Measurements from ENCODE around the gene ANKRD10.
"Not testable (repeated sequence)": the region's sequence is repeated elsewhere in the genome, so short reads cannot be mapped to it uniquely, and the experiment has no call there.

Gene ANKRD10

DNA sequence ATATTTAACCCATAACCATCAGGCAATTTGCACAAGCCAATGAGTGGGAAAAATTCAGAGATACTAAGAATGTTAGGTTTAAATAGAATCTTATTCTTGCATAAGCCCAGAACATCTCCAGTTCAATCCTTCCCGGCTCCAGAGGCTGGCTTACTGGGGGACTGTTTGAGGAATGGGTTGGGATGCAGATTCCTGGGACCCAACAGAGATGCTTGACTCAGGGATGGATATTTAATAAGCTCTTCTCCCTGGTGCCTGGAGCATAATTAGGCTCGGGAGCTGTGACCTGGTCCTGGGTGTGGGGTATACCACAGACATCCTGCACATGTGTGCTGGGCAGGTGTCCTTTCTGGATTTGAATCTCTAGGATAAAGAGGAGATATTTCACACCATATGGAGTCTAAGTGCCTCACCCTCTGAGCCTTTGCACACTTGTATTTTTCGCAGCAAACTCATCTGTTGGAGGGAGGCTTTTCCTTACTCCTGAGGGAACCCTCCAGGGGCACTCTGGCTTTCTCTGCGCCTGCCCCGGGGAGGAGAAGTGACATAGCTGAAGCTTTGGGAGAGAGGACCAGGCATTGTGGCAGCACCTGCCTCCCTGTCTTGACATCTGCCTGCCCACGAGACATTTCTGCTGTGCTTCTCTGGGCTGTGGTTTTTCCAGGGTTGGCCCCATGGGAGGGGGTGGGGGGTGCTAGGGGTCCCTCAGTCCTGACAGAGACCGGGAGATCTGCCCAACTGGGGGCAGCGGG lies 36.1 kb upstream of the ANKRD10 start:
- H3K4me3 ChIP-seq (ENCODE audit: low read length): no peak overlapping the region
- TF ChIP-seq ZNF274 (IDR thresholded peaks at IDR 0.05; ENCODE audit: low read depth, low read length): no peak

DNA sequence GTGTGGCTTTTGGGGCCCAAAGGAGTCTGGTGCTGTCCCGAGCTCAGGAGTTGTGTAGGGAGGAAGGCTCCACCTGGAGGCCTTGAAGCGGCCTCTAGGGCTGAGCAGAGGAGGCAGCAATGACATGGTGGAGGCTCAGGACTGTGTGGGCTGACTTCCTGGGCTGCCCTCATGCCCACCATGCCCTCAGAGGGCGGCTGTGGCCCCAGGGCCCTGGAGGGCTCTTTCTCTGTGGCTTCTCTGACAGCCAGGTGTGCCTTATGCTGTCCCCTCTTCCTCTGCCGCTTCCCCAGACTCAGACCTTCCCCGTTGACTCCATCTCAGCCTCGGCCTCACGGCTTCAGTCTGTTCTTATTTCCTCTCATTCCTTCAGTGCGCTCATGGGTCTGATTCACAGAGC lies 35.5 kb upstream of the ANKRD10 start:
- TF ChIP-seq ZNF274 (IDR thresholded peaks at IDR 0.05; ENCODE audit: low read depth, low read length): no peak
- H3K4me3 ChIP-seq (ENCODE audit: low read length): no peak overlapping the region

DNA sequence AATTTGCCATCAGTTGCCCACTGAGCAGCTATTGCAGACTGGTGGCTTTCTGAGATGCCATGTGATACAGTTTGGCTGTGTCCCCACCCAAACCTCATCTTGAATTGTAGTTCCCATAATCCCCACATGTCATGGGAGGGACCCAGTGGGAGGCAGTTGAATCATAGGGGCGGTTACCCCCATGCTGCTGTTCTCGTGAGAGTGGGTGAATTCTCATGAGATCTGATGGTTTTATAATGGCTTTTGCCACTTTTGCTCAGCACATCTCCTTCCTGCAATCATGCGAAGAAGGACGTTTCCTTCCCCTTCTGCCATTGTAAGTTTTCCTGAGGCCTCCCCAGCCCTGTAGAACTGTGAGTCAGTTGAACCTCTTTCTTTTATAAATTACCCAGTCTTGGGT lies 34.8 kb upstream of the ANKRD10 start:
- no peak overlapping the region for H3K4me3 ChIP-seq (ENCODE audit: low read length)
- TF ChIP-seq ZNF274 (IDR thresholded peaks at IDR 0.05; ENCODE audit: low read depth, low read length): no peak

DNA sequence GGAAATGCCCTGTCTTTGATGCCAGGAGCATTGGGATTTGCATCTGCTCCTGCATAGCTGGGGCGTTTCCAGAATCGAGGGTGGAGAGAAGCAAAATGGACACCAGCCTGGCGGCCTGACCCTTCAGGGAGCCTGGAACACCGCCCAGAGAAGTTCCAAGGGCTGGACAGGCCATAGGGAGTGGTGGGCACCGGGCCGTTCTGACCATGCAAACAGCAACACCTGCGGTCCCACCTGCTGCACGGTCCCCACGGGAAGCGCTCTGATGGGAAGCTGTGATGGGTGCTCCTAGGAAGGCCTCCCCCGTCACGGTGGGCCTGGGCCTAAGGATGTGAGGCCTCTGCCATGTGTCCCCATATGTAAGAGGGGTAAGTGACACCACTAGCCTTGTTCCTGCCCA lies 34.2 kb upstream of the ANKRD10 start:
- TF ChIP-seq ZNF274 (IDR thresholded peaks at IDR 0.05; ENCODE audit: low read depth, low read length): no peak
- no peak overlapping the region for H3K4me3 ChIP-seq (ENCODE audit: low read length)

DNA sequence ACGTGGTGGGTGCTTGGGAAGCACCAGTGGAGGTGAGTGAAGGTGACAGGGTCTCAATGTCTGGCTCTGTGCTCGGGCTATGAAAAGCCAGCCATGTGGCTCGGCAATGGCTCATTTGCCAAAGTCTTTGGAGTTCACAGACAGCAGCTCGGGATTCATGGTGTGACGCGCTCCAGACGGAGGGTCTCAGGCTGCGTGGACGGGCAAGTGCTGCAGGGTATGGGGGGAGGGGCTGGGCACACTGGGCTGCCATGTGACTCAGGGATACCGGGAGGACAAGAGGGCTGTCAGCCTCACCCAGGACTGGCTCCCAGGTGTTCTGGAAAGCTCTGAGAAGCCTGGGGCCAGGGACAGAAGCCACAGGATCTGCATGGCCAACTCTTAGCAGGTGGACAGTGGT lies 32.5 kb upstream of the ANKRD10 start:
- not testable (repeated sequence) for H3K4me3 ChIP-seq (ENCODE audit: low read length)

DNA sequence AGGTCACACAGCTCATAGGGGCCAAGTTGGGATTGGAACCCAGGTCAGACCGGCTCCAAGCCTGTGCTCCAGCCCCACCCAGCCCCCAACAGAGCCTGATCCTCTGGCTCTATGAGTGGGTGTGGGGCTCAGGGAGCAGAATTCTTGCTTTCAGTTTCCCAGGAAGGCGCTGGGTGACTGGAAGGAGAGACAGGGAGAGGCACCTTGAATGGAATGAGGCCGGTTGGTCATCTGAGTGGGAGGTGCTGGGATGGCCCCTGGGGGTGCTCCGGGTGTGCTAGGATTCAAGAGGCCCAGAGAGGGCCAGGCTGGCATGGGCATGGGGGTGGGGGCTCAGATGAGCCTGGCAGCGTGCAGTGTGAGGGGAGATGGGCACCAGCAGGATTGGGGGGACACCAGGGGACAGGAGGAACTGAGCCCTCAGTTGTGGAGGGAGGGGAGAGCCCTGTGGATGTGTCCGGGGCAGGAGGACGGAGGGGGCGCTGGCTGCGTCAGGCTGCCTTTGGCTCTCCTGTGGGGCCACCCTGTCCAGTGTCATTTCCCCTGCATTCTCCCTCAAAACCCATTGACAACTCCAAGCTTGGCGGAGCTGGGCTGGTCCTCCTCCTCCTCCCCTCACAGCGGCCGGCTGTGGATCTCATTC lies 31.2 kb upstream of the ANKRD10 start:
- no peak for TF ChIP-seq ZNF274 (IDR thresholded peaks at IDR 0.05; ENCODE audit: low read depth, low read length)

DNA sequence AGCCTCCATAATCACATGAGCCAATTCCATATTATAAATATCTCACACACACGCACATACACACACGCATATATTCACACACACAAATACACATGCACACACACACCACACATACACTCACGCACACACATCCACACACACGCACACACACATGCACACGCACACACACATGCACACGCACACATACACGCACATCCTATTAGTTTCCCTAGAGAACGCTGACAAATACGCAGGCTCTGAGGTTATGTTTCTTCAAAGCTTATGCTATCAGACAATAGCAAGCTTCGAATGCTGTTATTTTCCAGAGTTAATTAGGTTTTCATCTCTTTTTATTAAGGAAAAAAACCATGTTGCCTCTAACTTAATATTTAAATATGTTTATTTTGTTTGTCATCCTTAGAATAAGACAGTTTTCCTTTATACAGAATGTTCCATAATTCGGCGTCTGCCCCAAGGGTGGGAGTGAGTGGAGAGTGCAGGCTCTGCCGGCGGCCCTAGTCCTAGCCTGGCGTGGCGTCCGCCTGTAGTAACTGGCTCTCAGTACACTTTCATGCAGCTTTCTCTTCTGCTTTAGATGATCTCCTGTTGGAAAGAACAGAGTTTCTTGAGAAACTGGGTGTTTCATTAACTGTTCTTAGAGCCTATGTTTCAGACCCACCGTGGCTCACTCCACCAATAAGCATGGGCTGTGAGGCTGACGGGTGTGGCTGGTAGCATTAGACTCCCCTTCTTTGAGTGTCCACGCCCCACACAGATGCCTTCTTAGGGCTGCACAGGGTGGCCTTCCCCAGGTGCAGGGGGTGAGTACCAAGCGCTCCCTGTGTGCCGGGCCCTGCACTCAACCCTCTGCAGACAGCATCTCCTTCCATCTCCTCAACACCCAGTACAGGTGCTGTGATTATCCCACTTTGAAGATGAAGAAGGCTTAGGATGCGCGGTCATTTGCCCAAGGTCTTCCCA lies 30.4 kb upstream of the ANKRD10 start:
- no peak overlapping the region for H3K4me3 ChIP-seq (ENCODE audit: low read length)
- TF ChIP-seq ZNF274 (IDR thresholded peaks at IDR 0.05; ENCODE audit: low read depth, low read length): no peak

More for the DNA sequence above, 31.2 kb upstream of the ANKRD10 start:
- H3K4me3 ChIP-seq (ENCODE audit: low read length): no peak overlapping the region

DNA sequence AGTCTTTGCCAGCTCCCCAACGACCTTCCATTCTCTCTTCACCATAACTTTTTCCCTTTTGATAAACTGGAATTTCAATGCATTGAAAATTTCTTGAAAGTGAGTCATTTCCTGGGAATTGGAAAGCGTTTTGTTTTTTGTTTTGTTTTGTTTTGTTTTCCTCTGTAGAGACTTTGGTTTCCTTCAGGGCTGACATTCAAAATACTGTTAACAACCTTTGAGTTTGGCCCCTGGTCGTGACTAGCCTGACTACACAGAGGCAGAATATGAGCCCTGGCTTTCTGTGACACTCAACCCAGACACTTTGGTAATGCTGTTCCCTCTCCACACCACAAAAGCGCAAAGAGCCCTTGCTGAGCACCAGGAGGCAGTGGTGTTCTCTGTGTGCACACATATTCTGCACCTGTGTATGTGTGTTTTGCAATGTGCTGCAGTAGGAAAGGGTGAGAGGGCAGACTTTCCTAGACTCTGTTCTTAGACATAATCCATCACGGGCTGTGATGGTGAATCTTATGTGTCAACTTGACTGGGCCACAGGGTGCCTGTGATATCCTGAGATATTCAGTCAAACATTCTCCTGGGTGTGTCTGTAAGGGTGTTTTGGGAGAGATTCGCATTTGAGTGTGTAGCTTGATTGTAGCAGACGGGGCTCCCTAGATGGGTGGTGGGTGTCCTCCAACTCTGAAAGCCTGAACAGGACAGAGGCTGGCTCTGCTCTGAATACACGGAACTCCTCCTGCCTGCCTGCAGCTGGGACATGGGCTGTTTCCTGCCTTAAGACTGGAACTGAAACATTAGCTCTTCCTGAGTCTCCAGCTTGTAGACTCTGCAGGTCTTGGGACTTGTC lies 29.5 kb upstream of the ANKRD10 start:
- no peak for TF ChIP-seq ZNF274 (IDR thresholded peaks at IDR 0.05; ENCODE audit: low read depth, low read length)
- no peak overlapping the region for H3K4me3 ChIP-seq (ENCODE audit: low read length)

DNA sequence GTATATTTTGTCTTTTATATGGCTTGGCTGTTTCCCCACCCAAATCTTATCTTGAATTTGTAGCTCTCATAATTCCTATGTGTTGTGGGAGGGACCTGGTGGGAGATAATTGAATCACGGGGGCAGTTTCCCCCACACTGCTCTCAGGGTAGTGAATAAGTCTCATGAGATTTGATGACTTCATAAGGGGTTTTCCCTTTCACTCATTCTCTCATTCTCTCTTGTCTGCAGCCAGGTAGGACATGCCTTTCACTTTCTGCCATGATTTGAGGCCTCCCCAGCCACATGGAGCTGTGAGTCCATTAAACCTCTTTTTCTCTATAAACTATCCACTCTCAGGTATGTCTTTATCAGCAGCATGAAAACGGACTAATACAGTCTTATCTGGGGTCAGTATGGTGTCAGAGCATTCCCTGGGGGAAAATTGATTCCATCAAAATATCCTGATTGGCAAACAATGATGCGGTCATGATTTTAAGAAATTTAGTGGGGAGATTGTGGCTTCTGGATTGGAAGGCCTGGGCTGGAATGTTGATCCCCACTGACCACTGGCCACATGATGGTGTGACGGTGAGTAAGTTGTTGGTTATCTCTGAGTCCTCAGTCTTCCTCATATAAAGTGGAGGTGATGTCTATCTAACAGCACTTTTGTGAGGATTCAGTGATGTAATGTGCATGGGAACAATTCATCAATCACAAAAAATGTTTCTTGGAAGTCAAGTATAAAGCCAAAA lies 27.5 kb upstream of the ANKRD10 start:
- no peak overlapping the region for H3K4me3 ChIP-seq (ENCODE audit: low read length)
- TF ChIP-seq ZNF274 (IDR thresholded peaks at IDR 0.05; ENCODE audit: low read depth, low read length): no peak

DNA sequence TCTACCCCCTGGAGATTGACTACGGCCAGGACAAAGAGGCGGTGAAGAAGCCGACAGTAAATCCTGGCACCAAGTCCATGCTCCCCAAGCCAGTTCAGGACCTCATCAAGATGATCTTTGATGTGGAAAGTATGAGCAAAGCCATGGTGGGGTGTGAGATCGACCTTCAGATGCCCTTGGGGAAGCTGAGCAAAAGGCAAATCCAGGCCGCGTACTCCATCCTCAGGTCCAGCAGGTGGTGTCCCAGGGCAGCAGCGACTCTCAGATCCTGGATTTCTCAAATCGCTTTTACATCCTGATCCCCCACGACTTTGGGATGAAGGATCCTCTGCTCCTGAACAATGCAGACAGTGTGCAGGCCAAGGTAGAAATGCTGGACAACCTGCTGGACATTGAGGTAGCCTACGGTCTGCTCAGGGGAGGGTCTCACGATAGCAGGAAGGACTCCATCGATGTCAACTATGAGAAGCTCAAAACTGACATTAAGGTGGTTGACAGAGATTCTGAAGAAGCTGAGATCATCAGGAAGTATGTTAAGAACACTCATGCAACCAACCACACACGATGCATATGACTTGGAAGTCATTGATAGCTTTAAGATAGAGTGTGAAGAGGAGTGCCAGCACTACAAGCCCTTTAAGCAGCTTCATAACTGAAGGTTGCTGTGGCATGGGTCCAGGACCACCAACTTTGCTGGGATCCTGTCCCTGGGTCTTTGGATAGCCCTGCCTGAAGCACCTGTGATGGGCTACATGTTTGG lies 24.0 kb upstream of the ANKRD10 start:
- TF ChIP-seq ZNF274 (IDR thresholded peaks at IDR 0.05; ENCODE audit: low read depth, low read length): no peak
- no peak overlapping the region for H3K4me3 ChIP-seq (ENCODE audit: low read length)

DNA sequence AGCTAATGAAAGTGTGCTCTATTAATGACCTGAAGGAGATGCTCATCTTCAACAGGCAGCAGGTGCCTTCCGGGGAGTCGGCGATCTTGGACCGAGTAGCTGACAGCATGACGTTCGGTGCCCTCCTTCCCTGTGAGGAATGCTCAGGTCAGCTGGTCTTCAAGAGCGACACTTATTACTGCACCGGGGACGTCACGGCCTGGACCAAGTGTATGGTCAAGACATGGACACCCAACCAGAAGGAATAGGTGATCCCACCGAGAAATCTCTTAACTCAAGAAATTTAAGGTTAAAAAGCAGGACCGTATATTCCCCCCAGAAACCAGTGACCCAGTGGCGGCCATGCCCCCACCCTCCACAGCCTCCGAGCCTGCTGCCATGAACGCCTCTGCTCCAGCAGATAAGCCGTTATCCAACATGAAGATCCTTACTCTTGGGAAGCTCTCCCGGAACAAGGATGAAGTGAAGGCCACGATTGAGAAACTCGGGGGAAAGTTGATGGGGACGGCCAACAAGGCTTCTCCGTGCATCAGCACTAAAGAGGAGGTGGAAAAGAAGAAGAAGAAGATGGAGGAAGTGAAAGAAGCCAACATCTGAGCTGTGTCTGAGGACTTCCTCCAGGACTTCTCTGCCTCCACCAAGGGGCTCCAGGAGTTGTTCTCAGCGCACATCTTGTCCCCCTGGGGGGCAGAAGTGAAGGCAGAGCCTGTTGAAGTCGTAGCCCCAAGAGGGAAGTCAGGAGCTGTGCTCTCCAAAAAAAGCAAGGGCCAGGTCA lies 22.8 kb upstream of the ANKRD10 start:
- TF ChIP-seq ZNF274 (IDR thresholded peaks at IDR 0.05; ENCODE audit: low read depth, low read length): no peak

DNA sequence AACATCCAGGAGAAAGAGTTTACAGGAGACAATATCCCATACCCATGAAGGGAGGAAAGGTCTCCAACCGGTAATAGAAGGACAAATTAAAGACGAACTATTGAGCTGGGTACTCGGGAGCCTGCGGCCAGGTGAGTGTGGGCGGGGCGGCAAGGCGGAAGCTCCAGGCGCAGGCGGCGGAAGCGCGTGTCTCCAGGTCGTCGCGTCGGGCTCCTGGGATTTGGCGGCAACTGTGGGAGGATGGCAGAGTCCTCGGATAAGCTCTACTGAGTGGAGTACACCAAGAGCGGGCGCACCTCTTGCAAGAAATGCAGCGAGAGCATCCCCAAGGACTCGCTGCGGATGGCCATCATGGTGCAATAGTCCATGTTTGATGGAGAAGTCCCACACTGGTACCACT lies 21.6 kb upstream of the ANKRD10 start:
- TF ChIP-seq ZNF274 (IDR thresholded peaks at IDR 0.05; ENCODE audit: low read depth, low read length): no peak
- H3K4me3 ChIP-seq (ENCODE audit: low read length): no peak overlapping the region

More for the DNA sequence above, 22.8 kb upstream of the ANKRD10 start:
- H3K4me3 ChIP-seq (ENCODE audit: low read length): no peak overlapping the region
